ENCODE measurements around the gene DDX17.
A peak's percentile ranks its signal among the peaks of the same experiment; 100 is the strongest.

- TF ChIP-seq, protein P1, sequence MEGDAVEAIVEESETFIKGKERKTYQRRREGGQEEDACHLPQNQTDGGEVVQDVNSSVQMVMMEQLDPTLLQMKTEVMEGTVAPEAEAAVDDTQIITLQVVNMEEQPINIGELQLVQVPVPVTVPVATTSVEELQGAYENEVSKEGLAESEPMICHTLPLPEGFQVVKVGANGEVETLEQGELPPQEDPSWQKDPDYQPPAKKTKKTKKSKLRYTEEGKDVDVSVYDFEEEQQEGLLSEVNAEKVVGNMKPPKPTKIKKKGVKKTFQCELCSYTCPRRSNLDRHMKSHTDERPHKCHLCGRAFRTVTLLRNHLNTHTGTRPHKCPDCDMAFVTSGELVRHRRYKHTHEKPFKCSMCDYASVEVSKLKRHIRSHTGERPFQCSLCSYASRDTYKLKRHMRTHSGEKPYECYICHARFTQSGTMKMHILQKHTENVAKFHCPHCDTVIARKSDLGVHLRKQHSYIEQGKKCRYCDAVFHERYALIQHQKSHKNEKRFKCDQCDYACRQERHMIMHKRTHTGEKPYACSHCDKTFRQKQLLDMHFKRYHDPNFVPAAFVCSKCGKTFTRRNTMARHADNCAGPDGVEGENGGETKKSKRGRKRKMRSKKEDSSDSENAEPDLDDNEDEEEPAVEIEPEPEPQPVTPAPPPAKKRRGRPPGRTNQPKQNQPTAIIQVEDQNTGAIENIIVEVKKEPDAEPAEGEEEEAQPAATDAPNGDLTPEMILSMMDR (IDR thresholded peaks at IDR 0.05), result 0 out of 2 replicates have a peak, but pooled peaks have one; percentile 35
- no peak for TF ChIP-seq ZNF138 (CRISPR knock-in tag; conservative IDR thresholded peaks at IDR 0.05)
Measured at GRCh38 chr22:38435010-38435409, 71.1 kb downstream of the DDX17 start.

Data from WTC11 (cell line).